GM21390 (cell line): ENCODE results near the gene WDR5.

Experiments
- ATAC-seq: cut with Tn5 transposase; IDR thresholded peaks from one replicate; pipeline ENCODE4 v1.9.1; 2021; ENCODE audit not compliant: unreplicated experiment

Gene WDR5

GRCh38 chr9:134185536-134186011 is 49.7 kb downstream of the WDR5 start:
- no peak for ATAC-seq

- ATAC-seq, result no peak
Measured at GRCh38 chr9:134186471-134187109, 50.7 kb downstream of the WDR5 start.

- no peak for ATAC-seq
Measured at GRCh38 chr9:134187110-134187531, 51.2 kb downstream of the WDR5 start.

- no peak for ATAC-seq
Measured at GRCh38 chr9:134187891-134188385, 52.1 kb downstream of the WDR5 start.

GRCh38 chr9:134188386-134189144 is 52.7 kb downstream of the WDR5 start:
- ATAC-seq, result no peak

- no peak for ATAC-seq
Measured at GRCh38 chr9:134189145-134189469, 53.2 kb downstream of the WDR5 start.

- ATAC-seq, result no peak
Measured at GRCh38 chr9:134189470-134190231, 53.8 kb downstream of the WDR5 start.

- ATAC-seq, result no peak
Measured at GRCh38 chr9:134190232-134191121, 54.6 kb downstream of the WDR5 start.

- no peak for ATAC-seq
Measured at GRCh38 chr9:134191455-134192209, 55.8 kb downstream of the WDR5 start.

- ATAC-seq, result no peak
Measured at GRCh38 chr9:134192311-134192950, 56.5 kb downstream of the WDR5 start.

- ATAC-seq, result no peak
Measured at GRCh38 chr9:134192951-134193731, 57.3 kb downstream of the WDR5 start.

GRCh38 chr9:134193912-134194535 is 58.1 kb downstream of the WDR5 start:
- no peak for ATAC-seq

- no peak for ATAC-seq
Measured at GRCh38 chr9:134195558-134195957, 59.7 kb downstream of the WDR5 start.

- no peak for ATAC-seq
Measured at GRCh38 chr9:134196911-134197310, 61.0 kb downstream of the WDR5 start.

- ATAC-seq, result no peak
Measured at GRCh38 chr9:134198791-134199190, 62.9 kb downstream of the WDR5 start.

GRCh38 chr9:134200730-134201129 is 64.8 kb downstream of the WDR5 start:
- ATAC-seq, result no peak

GRCh38 chr9:134203224-134203623 is 67.3 kb downstream of the WDR5 start:
- no peak for ATAC-seq

GRCh38 chr9:134204041-134204440 is 68.2 kb downstream of the WDR5 start:
- ATAC-seq, result no peak
